Caco-2 (cell line): Measurements from ENCODE around the gene CMTM4. TPM values are rescaled to one million over a fixed set of nuclear protein-coding genes. Genes with fewer than 3 reads are reported as not detected.
"Not testable (repeated sequence)": the region's sequence is repeated elsewhere in the genome, so short reads cannot be mapped to it uniquely, and the experiment has no call there.

Experiments
- BruUV-seq: library from RNA; stranded (reverse); fragments of 400-500 nt; replicated peaks from 2 replicates; lab custom pipeline; 2021; lab: Mats Ljungman, UMichigan
- CTCF ChIA-PET: fragments of 300-600 bp; sonication (Branson Sonifier 250); formaldehyde crosslinking; loops from one replicate; lab custom pipeline; 2022; ENCODE audit warnings: antibody characterized with exemption; lab: Charles Lee
- POLR2A ChIA-PET: fragments of 300-600 bp; sonication (Branson Sonifier 250); formaldehyde crosslinking; loops from one replicate; lab custom pipeline; 2022; ENCODE audit warnings: antibody characterized with exemption; lab: Charles Lee
- DNase-seq, 2 experiments: peaks; one replicate each; pipeline versions ENCODE4 v3.0.0 to v3.0.0-alpha.2; 2020 to 2022
- H3K27me3 ChIP-seq: replicated peaks from 2 replicates; pipeline ENCODE4 v1.6.0; 2011; ENCODE audit warnings: low read length; ENCODE audit not compliant: control insufficient read depth, insufficient read depth
- H3K36me3 ChIP-seq: 2 replicates; pipeline ENCODE4 v1.5.1; 2011; ENCODE audit warnings: low read length; ENCODE audit not compliant: control insufficient read depth, insufficient read depth
- H3K4me1 ChIP-seq: fragments of 250-450 bp; sonication (Bioruptor Pico); 2 replicates; pipeline ENCODE4 v1.5.1; 2020; ENCODE audit warnings: mild to moderate bottlenecking
- H3K4me3 ChIP-seq: 2 replicates; pipeline ENCODE4 v1.5.1; 2011; ENCODE audit warnings: low read depth, mild to moderate bottlenecking, control low read depth, low read length
- H3K9me3 ChIP-seq: fragments of 250-450 bp; sonication (Bioruptor Pico); 2 replicates; pipeline ENCODE4 v1.5.1; 2020; ENCODE audit warnings: mild to moderate bottlenecking, moderate library complexity
- H3K27ac Mint-ChIP-seq: one replicate; pipeline ENCODE4 v1.8.0; 2022; ENCODE audit warnings: mixed read lengths; ENCODE audit not compliant: unreplicated experiment
- H3K27me3 Mint-ChIP-seq: one replicate; pipeline ENCODE4 v1.8.0; 2022; ENCODE audit warnings: mixed read lengths; ENCODE audit not compliant: insufficient read depth, unreplicated experiment
- H3K36me3 Mint-ChIP-seq: one replicate; pipeline ENCODE4 v1.8.0; 2022; ENCODE audit warnings: mild to moderate bottlenecking, mixed read lengths; ENCODE audit not compliant: insufficient read depth, unreplicated experiment
- H3K4me1 Mint-ChIP-seq: one replicate; pipeline ENCODE4 v1.8.0; 2022; ENCODE audit warnings: low read depth, mixed read lengths; ENCODE audit not compliant: unreplicated experiment
- H3K4me3 Mint-ChIP-seq: one replicate; pipeline ENCODE4 v1.8.0; 2022; ENCODE audit warnings: mild to moderate bottlenecking, moderate library complexity, mixed read lengths; ENCODE audit not compliant: unreplicated experiment
- H3K9me3 Mint-ChIP-seq: one replicate; pipeline ENCODE4 v1.8.0; 2022; ENCODE audit warnings: mixed read lengths; ENCODE audit not compliant: unreplicated experiment
- intact Hi-C: fragments of 100-400 bp; cut with micrococcal nuclease; formaldehyde crosslinking; loops from one replicate; pipeline ENCODE4 v1.10.0; 2022; ENCODE audit not compliant: unreplicated experiment
- total RNA-seq: library from RNA; stranded (reverse); gene quantifications from 2 replicates; pipeline ENCODE4 v1.2.3, GENCODE V29; 2022
- TF ChIP-seq, protein P1 (sequence below), 2 experiments: fragments of 200-600 bp in 1 of 2; IDR thresholded peaks; 1 replicate in 1 of 2; 2 replicates in 1 of 2; pipeline versions ENCODE4 v1.5.1 to v1.8.0; 2011 to 2022; ENCODE audit warnings: antibody characterized with exemption in 1 of 2, control low read depth in 1 of 2, inconsistent platforms in 1 of 2, low read depth in 1 of 2, low read length in 1 of 2, mild to moderate bottlenecking in 1 of 2, moderate library complexity in 1 of 2; ENCODE audit not compliant: insufficient read depth in 1 of 2, severe bottlenecking in 1 of 2, unreplicated experiment in 1 of 2

The CMTM4 gene
- total RNA-seq, 1 experiment from 2014 or later, result 108 TPM

DNA sequence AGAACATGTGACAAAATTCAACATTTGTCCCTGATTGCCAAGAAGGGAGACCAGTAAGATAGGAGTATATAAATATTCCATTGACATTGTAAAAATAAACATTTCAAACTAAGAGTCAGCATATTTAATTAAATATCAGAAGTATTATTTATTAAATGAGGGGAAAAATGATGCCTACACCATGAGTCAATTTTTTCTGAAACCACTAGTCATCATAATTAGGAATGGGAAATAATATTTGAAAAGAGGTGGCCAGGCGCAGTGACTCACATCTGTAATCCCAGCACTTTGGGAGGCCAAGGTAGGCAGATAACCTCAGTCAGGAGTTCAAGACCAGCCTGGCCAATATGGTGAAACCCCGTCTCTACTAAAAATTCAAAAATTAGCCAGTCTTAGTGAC, 128.2 kb downstream of the CMTM4 start:
- TF ChIP-seq, protein P1, sequence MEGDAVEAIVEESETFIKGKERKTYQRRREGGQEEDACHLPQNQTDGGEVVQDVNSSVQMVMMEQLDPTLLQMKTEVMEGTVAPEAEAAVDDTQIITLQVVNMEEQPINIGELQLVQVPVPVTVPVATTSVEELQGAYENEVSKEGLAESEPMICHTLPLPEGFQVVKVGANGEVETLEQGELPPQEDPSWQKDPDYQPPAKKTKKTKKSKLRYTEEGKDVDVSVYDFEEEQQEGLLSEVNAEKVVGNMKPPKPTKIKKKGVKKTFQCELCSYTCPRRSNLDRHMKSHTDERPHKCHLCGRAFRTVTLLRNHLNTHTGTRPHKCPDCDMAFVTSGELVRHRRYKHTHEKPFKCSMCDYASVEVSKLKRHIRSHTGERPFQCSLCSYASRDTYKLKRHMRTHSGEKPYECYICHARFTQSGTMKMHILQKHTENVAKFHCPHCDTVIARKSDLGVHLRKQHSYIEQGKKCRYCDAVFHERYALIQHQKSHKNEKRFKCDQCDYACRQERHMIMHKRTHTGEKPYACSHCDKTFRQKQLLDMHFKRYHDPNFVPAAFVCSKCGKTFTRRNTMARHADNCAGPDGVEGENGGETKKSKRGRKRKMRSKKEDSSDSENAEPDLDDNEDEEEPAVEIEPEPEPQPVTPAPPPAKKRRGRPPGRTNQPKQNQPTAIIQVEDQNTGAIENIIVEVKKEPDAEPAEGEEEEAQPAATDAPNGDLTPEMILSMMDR (IDR thresholded peaks at IDR 0.05; ENCODE audit: insufficient read depth in 1 of 2, low read depth in 1 of 2, low read length in 1 of 2, severe bottlenecking in 1 of 2, unreplicated experiment in 1 of 2), result no peak

DNA sequence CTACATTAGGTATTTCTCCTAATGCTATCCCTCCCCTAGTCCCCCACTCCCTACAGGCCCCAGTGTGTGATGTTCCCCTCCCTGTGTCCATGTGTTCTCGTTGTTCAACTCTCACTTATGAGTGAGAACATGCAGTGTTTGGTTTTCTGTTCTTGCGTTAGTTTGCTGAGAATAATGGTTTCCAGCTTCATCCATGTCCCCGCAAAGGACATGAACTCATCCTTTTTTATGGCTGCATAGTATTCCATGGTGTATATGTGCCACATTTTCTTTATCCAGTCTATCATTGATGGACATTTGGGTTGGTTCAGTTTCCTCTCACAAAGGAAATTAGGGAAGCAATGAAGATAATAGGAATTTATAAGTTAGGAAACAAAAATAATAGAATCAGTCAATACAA, 129.3 kb downstream of the CMTM4 start:
- intact Hi-C loops, H3K9me3 ChIP-seq, H3K9me3 Mint-ChIP-seq, H3K4me1 Mint-ChIP-seq, H3K36me3 ChIP-seq, POLR2A ChIA-PET, BruUV-seq, H3K4me3 Mint-ChIP-seq, H3K27me3 ChIP-seq, H3K4me3 ChIP-seq, CTCF ChIA-PET, H3K27me3 Mint-ChIP-seq, H3K27ac Mint-ChIP-seq, H3K4me1 ChIP-seq, DNase-seq: not testable (repeated sequence)
- H3K36me3 Mint-ChIP-seq, result peaks cover 29% of the 10 kb centered on the region

More for the DNA sequence above, 128.2 kb downstream of the CMTM4 start:
- Mint-ChIP-seq H3K4me1 (no peaks in the 10 kb centered on the region), H3K4me3 (no peak overlapping the region), H3K27ac (no peak overlapping the region), H3K27me3 (no peaks in the 10 kb centered on the region), H3K36me3 (peaks cover 27% of the 10 kb centered on the region), H3K9me3 (no peaks in the 10 kb centered on the region)
- intact Hi-C loops, result no loop called here
- CTCF ChIA-PET, result no interaction called here
- no peak for DNase-seq
- Histone ChIP-seq H3K36me3 (peaks cover 4% of the 10 kb centered on the region; the same call in 1 of the 2 replicates), H3K27me3 (no peaks in the 10 kb centered on the region), H3K4me1 (no peaks in the 10 kb centered on the region), H3K4me3 (no peak overlapping the region), H3K9me3 (no peaks in the 10 kb centered on the region)
- POLR2A ChIA-PET, result no interaction called here
- BruUV-seq, result no TSS peak

DNA sequence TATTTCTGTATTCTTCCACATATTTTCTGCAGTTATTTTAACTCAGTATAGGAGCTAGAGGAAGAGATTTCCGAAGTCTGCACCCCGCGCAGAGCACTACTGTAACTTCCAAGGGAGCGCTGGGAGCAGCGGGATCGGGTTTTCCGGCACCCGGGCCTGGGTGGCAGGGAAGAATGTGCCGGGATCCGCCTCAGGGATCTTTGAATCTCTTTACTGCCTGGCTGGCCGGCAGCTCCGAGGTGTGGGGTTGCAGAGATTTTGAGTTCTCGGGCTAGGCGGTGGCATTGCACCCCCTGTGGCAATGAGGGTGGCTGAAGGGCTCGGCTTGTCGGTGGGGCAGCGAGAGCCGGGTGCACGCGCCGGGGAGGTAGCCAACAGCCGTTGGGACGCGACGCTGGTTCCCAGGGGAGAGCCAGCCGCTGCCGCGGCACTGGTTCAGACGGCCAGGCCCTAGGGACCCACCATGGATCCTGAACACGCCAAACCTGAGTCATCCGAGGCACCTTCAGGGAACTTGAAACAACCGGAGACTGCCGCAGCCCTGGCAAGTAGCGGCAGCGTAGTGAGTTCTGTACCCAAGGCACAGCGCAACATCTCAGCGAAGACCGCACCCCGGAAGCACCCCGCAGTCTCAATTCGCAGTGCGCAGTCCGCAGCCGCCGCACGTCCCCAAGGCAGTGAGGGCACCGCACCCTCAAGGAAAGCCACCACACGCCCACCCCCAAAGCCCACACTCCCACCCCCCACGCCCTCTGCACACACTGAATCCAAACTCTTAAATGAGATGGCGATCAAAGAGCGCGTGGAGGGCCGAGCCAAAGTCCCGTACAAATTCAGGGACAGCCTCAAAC, 130.3 kb downstream of the CMTM4 start, which contains the start of gene CMTM1:
CMTM1 (plus strand) TSS at position 389 of the 851 bp plus-strand sequence; CDS start at position 464, 75 bp downstream.
- TF ChIP-seq, protein P1 (IDR thresholded peaks at IDR 0.05; ENCODE audit: insufficient read depth in 1 of 2, low read depth in 1 of 2, low read length in 1 of 2, severe bottlenecking in 1 of 2, unreplicated experiment in 1 of 2), result no peak
- BruUV-seq, result no TSS peak
- CTCF ChIA-PET, result interaction anchor here (1.4 kb wide), 1 partner anchor 13 kb away, joined by 3 read pairs; no protein-coding TSS in a partner anchor

More for the DNA sequence above, 130.3 kb downstream of the CMTM4 start, which contains the start of gene CMTM1:
- Histone ChIP-seq H3K9me3 (no peaks in the 10 kb centered on the region), H3K4me1 (no peaks in the 10 kb centered on the region), H3K27me3 (no peaks in the 10 kb centered on the region), H3K36me3 (peaks cover 4% of the 10 kb centered on the region), H3K4me3 (no peak within 1 kb of the TSS)
- Mint-ChIP-seq H3K27ac (no peak within 1 kb of the TSS), H3K4me1 (no peaks in the 10 kb centered on the region), H3K36me3 (peaks cover 34% of the 10 kb centered on the region), H3K9me3 (no peaks in the 10 kb centered on the region), H3K27me3 (no peaks in the 10 kb centered on the region), H3K4me3 (no peak within 1 kb of the TSS)
- DNase-seq, result no peak
- POLR2A ChIA-PET, result no interaction called here
- intact Hi-C loops, result no loop called here

Other genes starting within 250 kb of the CMTM4 start
- 18.2 and 19.3 TPM in 2 replicates for gene TK2, start 146.6 kb downstream of the CMTM4 start, total RNA-seq
- 96.4 and 103 TPM in 2 replicates for gene CKLF, start 144.2 kb downstream of the CMTM4 start, total RNA-seq
- gene CMTM1, start 130.3 kb downstream of the CMTM4 start, total RNA-seq, result 5.6 and 7.1 TPM in 2 replicates
- gene CMTM2, start 117.3 kb downstream of the CMTM4 start, total RNA-seq, result not detected in 2 replicates
- gene CMTM3, start 92.0 kb downstream of the CMTM4 start, total RNA-seq, result 25.5 and 26.9 TPM in 2 replicates
- gene DYNC1LI2, start 54.9 kb upstream of the CMTM4 start, total RNA-seq, result 180 and 182 TPM in 2 replicates
- not detected in 2 replicates for gene TERB1, start 104.8 kb upstream of the CMTM4 start, total RNA-seq
- gene NAE1, start 134.2 kb upstream of the CMTM4 start, total RNA-seq, result 141 and 146 TPM in 2 replicates
- 0.35 and 0.68 TPM in 2 replicates for gene CA7, start 147.7 kb upstream of the CMTM4 start, total RNA-seq
- 37.7 and 44.4 TPM in 2 replicates for gene PDP2, start 183.8 kb upstream of the CMTM4 start, total RNA-seq
- 0.48 and 0.81 TPM in 2 replicates for gene CDH16, start 222.1 kb upstream of the CMTM4 start, total RNA-seq
- gene RRAD, start 228.8 kb upstream of the CMTM4 start, total RNA-seq, result 0.53 and 1.1 TPM in 2 replicates
- gene CIAO2B, start 237.7 kb upstream of the CMTM4 start, total RNA-seq, result 117 and 119 TPM in 2 replicates
- 45.5 and 48.4 TPM in 2 replicates for gene CES2, start 238.8 kb upstream of the CMTM4 start, total RNA-seq